HepG2 (cell line): Measurements from ENCODE around the gene TLCD1. TPM values are rescaled to one million over a fixed set of nuclear protein-coding genes. Genes with fewer than 3 reads are reported as not detected.

Source experiments
- ATAC-seq: fragments of 200-7000 bp; cut with Tn5 transposase; 3 replicates; pipeline ENCODE4 v1.9.1; 2020; ENCODE audit warnings: mild to moderate bottlenecking, moderate library complexity
- BruUV-seq: library from RNA; stranded (reverse); fragments of 400-500 nt; replicated peaks from 2 replicates; lab custom pipeline; 2021; lab: Mats Ljungman, UMichigan
- CTCF ChIA-PET: fragments of 300-600 bp; formaldehyde crosslinking; extraction: SDS; loops from one replicate; lab custom pipeline; 2021; ENCODE audit warnings: low total read pairs, inconsistent platforms, low intra/inter-chr PET ratio; lab: Yijun Ruan, JAX
- POLR2A ChIA-PET: fragments of 350-600 bp; sonication (Branson Sonifier 250); formaldehyde crosslinking; loops from one replicate; lab custom pipeline; 2020; ENCODE audit warnings: antibody characterized with exemption, inconsistent platforms; lab: Yijun Ruan, JAX
- DNase-seq: peaks from one replicate; pipeline ENCODE4 v3.0.0-alpha.2; 2015; ENCODE audit warnings: low spot score
- FAIRE-seq: peaks from 3 replicates; lab custom pipeline; 2011; peaks lifted over from hg19 to GRCh38; lab: Jason Lieb, UNC
- H2AFZ ChIP-seq: one replicate; pipeline ENCODE4 v1.6.1; 2011; ENCODE audit warnings: low read length, inconsistent platforms
- H3K27ac ChIP-seq: fragments of 300-600 bp; 3 replicates; pipeline ENCODE4 v1.8.0; 2011; ENCODE audit warnings: mixed run types, mild to moderate bottlenecking, mixed read lengths, low read length, inconsistent platforms; ENCODE audit not compliant: insufficient read depth; ENCODE audit errors: extremely low read length
- H3K27me3 ChIP-seq, 2 experiments: fragments of 200-600 bp in 1 of 2; 2 replicates in 1 of 2; 3 replicates in 1 of 2; pipeline versions ENCODE4 v1.6.0 to v1.8.0; 2011; ENCODE audit warnings: low read length in 2 of 2, mild to moderate bottlenecking in 2 of 2, moderate library complexity in 2 of 2, inconsistent platforms in 1 of 2; ENCODE audit not compliant: insufficient read depth in 2 of 2, control insufficient read depth in 1 of 2
- H3K36me3 ChIP-seq, 2 experiments: fragments of 200-600 bp in 1 of 2; replicated peaks in 1 of 2; 2 replicates in 1 of 2; 3 replicates in 1 of 2; pipeline versions ENCODE4 v1.5.1 to v1.8.0; 2011; ENCODE audit warnings: low read length in 2 of 2, inconsistent platforms in 1 of 2; ENCODE audit not compliant: insufficient read depth in 2 of 2, control insufficient read depth in 1 of 2
- H3K4me1 ChIP-seq: 2 replicates; pipeline ENCODE4 v1.5.1; 2012; ENCODE audit warnings: low read length, inconsistent platforms; ENCODE audit not compliant: insufficient read depth
- H3K4me2 ChIP-seq: 2 replicates; pipeline ENCODE4 v1.6.0; 2011; ENCODE audit warnings: low read depth, low read length, inconsistent platforms
- H3K4me3 ChIP-seq, 3 experiments: fragments of 200-600 bp in 1 of 3; sonication (generic), shearing (Covaris generic) in 1 of 3; replicated peaks in 1 of 3; 2 replicates each; pipeline ENCODE4 v1.5.1; 2011 to 2016; ENCODE audit warnings: low read length in 3 of 3, inconsistent platforms in 2 of 3, low read depth in 2 of 3, mild to moderate bottlenecking in 2 of 3, control low read depth in 1 of 3, mixed read lengths in 1 of 3; ENCODE audit not compliant: insufficient read depth in 1 of 3
- H3K79me2 ChIP-seq: one replicate; pipeline ENCODE4 v1.6.1; 2011; ENCODE audit warnings: low read length, inconsistent platforms; ENCODE audit not compliant: insufficient read depth
- H3K9ac ChIP-seq: 2 replicates; pipeline ENCODE4 v1.6.0; 2011; ENCODE audit warnings: mild to moderate bottlenecking, low read depth, low read length, inconsistent platforms; ENCODE audit not compliant: insufficient read depth
- H3K9me3 ChIP-seq: 2 replicates; pipeline ENCODE4 v1.5.1; 2012; ENCODE audit warnings: mild to moderate bottlenecking, low read length
- H4K20me1 ChIP-seq: 2 replicates; pipeline ENCODE4 v1.6.0; 2011; ENCODE audit warnings: inconsistent platforms, mild to moderate bottlenecking, low read length, moderate library complexity; ENCODE audit not compliant: insufficient read depth
- ERF ChIP-seq: IDR thresholded peaks from 2 replicates; pipeline ENCODE4 v1.6.1; 2018; ENCODE audit warnings: missing biosample characterization, missing genetic modification reagents
- IRF2 ChIP-seq: IDR thresholded peaks from 2 replicates; pipeline ENCODE4 v1.6.1; 2018; ENCODE audit warnings: missing genetic modification reagents, missing compliant biosample characterization
- NFYB ChIP-seq: sonication (generic); formaldehyde crosslinking; IDR thresholded peaks from 2 replicates; pipeline ENCODE4 v1.4.0; 2020; ENCODE audit warnings: missing genetic modification reagents
- SIX4 ChIP-seq: sonication (generic); formaldehyde crosslinking; IDR thresholded peaks from 2 replicates; pipeline ENCODE4 v1.4.0; 2020; ENCODE audit warnings: missing genetic modification reagents
- ZKSCAN8 ChIP-seq: IDR thresholded peaks from 2 replicates; pipeline ENCODE4 v1.6.1; 2016; ENCODE audit warnings: borderline replicate concordance, missing genetic modification reagents, missing compliant biosample characterization
- ZNF614 ChIP-seq: IDR thresholded peaks from 2 replicates; pipeline ENCODE4 v1.6.1; 2018; ENCODE audit warnings: missing biosample characterization, missing genetic modification reagents, inconsistent platforms, borderline replicate concordance
- ZNF629 ChIP-seq: sonication (generic); formaldehyde crosslinking; conservative IDR thresholded peaks from 2 replicates; pipeline ENCODE4 v1.5.0; 2020; ENCODE audit warnings: missing genetic modification reagents
- WGBS: methylation state at CpG from one replicate; pipeline ENCODE4 v1.1.6; 2017; ENCODE audit warnings: low lambda C conversion rate; 5-methylcytosine and 5-hydroxymethylcytosine counted together
- in situ Hi-C: cut with HindIII; loops from 2 replicates; pipeline ENCODE4 v1.10.0; 2017; ENCODE audit warnings: low pct_unique_long_range_greater_than_20kb; ENCODE audit not compliant: extremely low pct_ligation_motif_present
- intact Hi-C: fragments of 100-400 bp; cut with micrococcal nuclease; formaldehyde crosslinking; loops from one replicate; pipeline ENCODE4 v1.10.0; 2022; ENCODE audit not compliant: unreplicated experiment
- polyA plus RNA-seq, 8 experiments: library from polyadenylated mRNA; depleted of rRNA in 3 of 8; stranded (reverse) in 7 of 8; unstranded in 1 of 8; fragments of >200 nt; fragmentation: Illumina TruSeq in 4 of 8; extraction: Trizol in 4 of 8; gene quantifications; 2 replicates each; pipeline versions ENCODE4 v1.2.1 to v1.2.3, GENCODE V29; 2011 to 2016; ENCODE audit warnings: low read depth in 4 of 8, missing spikeins in 1 of 8, mixed read lengths in 1 of 8; ENCODE audit not compliant: insufficient read depth in 1 of 8
- total RNA-seq, 5 experiments: library from RNA; depleted of rRNA; stranded (reverse); fragments of >200 nt; fragmentation: Illumina TruSeq; extraction: Trizol; gene quantifications; 2 replicates each; pipeline ENCODE4 v1.2.3, GENCODE V29; 2016; ENCODE audit warnings: low read depth in 1 of 5

Gene TLCD1
- total and polyA plus RNA-seq, 2 of the 13 experiments (the other 11 are each of a cell fraction or from before 2014, with no cell fraction given): 14.9 to 19.6 TPM

DNA sequence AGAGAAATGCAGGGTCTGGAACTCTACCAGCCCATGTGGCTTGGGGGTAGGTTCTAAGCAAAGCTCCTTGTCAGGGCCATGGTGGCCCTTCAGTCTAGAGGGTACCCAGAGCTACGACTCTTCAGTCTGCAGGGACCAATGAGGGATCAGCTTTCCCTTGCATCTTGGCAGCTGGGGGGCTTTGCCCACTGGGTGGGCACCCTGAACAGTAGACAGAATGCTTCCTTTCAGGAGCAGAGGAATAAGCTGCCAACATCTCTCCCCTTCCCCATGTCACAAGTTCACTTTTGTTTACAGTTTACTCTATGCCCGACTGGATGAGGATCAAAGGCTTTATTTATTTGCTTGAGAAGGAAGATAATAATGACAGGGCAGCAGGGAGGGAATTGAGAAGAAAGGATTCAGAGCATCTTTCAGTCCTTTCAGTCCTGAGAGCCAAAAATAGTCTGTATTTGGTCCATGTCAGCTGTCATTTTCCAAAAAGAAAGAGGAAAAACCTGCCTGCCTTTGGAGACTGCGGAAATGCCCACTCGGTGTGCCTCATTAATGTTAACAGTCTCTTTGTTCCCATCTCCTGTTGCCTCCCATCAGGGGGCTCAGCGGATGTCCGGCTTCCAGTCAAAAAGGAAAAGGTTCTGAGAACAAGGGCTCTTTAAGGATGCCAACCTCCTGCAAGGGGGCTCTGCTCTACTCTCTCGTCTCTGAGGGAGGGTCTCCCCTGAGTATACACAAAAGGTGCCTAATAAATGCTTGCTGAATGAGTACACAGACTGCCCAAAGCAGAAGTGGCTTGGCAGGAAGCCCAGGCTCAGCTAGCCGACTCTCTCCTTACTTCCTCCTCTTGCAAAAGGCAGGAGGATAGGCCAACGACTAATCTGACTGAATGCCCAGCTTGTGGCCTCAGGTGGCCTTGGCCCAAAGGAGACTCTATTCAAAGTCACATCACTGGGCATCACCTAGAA is 34.8 kb upstream of the TLCD1 start:
- H4K20me1 ChIP-seq: no peaks in the 10 kb centered on the region
- no peaks in the 10 kb centered on the region for H3K79me2 ChIP-seq
- CTCF ChIA-PET: no interaction called here
- no peak overlapping the region for H3K4me2 ChIP-seq
- ATAC-seq: no peak
- DNase-seq: no peak
- POLR2A ChIA-PET: interaction anchor here (1.3 kb wide), 1 partner anchor 33 kb away, joined by 3 read pairs; no protein-coding TSS in a partner anchor
- H3K9me3 ChIP-seq: no peaks in the 10 kb centered on the region
- in situ Hi-C loops: loop anchor here (10.0 kb wide), 1 partner anchor 124 kb away; no protein-coding TSS in a partner anchor
- TF ChIP-seq ZKSCAN8 (CRISPR knock-in tag): peak; percentile 93
- TF ChIP-seq IRF2 (CRISPR knock-in tag): no peak
- no peak for TF ChIP-seq ERF (CRISPR knock-in tag)
- TF ChIP-seq ZNF629 (CRISPR knock-in tag): no peak
- no peak for TF ChIP-seq ZNF614 (CRISPR knock-in tag)
- TF ChIP-seq NFYB (CRISPR knock-in tag): no peak
- TF ChIP-seq SIX4: no peak
- no TSS peak for BruUV-seq
- WGBS: 68% methylated on average over 9 of the region's 9 CpGs
- H3K9ac ChIP-seq: no peak overlapping the region
- no peak overlapping the region for H3K27ac ChIP-seq
- H3K4me1 ChIP-seq: no peaks in the 10 kb centered on the region
- no peak overlapping the region for H2AFZ ChIP-seq
- peaks cover 28 to 63% of the 10 kb centered on the region in 2 experiments for H3K36me3 ChIP-seq
- intact Hi-C loops: loop anchor here (5.0 kb wide), 2 partner anchors 81 to 136 kb away; partner anchors contain the start of genes FAM222B and FLOT2
- no peak overlapping the region for H3K4me3 ChIP-seq
- no peaks in the 10 kb centered on the region for H3K27me3 ChIP-seq
- no peak for FAIRE-seq
